HG02943 (cell line): ENCODE data around the gene CIITA.
"Not testable (repeated sequence)": the region's sequence is repeated elsewhere in the genome, so short reads cannot be mapped to it uniquely, and the experiment has no call there.

Source experiments
- ATAC-seq: cut with Tn5 transposase; IDR thresholded peaks from one replicate; pipeline ENCODE4 v1.9.1; 2021; ENCODE audit warnings: mild to moderate bottlenecking, low read depth, moderate library complexity; ENCODE audit not compliant: unreplicated experiment

Gene CIITA, protein sequence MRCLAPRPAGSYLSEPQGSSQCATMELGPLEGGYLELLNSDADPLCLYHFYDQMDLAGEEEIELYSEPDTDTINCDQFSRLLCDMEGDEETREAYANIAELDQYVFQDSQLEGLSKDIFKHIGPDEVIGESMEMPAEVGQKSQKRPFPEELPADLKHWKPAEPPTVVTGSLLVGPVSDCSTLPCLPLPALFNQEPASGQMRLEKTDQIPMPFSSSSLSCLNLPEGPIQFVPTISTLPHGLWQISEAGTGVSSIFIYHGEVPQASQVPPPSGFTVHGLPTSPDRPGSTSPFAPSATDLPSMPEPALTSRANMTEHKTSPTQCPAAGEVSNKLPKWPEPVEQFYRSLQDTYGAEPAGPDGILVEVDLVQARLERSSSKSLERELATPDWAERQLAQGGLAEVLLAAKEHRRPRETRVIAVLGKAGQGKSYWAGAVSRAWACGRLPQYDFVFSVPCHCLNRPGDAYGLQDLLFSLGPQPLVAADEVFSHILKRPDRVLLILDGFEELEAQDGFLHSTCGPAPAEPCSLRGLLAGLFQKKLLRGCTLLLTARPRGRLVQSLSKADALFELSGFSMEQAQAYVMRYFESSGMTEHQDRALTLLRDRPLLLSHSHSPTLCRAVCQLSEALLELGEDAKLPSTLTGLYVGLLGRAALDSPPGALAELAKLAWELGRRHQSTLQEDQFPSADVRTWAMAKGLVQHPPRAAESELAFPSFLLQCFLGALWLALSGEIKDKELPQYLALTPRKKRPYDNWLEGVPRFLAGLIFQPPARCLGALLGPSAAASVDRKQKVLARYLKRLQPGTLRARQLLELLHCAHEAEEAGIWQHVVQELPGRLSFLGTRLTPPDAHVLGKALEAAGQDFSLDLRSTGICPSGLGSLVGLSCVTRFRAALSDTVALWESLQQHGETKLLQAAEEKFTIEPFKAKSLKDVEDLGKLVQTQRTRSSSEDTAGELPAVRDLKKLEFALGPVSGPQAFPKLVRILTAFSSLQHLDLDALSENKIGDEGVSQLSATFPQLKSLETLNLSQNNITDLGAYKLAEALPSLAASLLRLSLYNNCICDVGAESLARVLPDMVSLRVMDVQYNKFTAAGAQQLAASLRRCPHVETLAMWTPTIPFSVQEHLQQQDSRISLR

DNA sequence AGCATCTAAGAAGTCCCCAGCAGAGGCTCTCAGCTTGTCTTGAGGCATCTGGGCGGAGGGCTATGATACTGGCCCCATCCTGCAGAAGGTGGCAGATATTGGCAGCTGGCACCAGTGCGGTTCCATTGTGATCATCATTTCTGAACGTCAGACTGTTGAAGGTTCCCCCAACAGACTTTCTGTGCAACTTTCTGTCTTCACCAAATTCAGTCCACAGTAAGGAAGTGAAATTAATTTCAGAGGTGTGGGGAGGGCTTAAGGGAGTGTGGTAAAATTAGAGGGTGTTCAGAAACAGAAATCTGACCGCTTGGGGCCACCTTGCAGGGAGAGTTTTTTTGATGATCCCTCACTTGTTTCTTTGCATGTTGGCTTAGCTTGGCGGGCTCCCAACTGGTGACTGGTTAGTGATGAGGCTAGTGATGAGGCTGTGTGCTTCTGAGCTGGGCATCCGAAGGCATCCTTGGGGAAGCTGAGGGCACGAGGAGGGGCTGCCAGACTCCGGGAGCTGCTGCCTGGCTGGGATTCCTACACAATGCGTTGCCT, at the start of gene CIITA:
CIITA (plus strand) TSS at position 404 of the 543 bp plus-strand sequence; CDS start at position 533, 129 bp downstream.
- ATAC-seq, result peak; percentile 51

DNA sequence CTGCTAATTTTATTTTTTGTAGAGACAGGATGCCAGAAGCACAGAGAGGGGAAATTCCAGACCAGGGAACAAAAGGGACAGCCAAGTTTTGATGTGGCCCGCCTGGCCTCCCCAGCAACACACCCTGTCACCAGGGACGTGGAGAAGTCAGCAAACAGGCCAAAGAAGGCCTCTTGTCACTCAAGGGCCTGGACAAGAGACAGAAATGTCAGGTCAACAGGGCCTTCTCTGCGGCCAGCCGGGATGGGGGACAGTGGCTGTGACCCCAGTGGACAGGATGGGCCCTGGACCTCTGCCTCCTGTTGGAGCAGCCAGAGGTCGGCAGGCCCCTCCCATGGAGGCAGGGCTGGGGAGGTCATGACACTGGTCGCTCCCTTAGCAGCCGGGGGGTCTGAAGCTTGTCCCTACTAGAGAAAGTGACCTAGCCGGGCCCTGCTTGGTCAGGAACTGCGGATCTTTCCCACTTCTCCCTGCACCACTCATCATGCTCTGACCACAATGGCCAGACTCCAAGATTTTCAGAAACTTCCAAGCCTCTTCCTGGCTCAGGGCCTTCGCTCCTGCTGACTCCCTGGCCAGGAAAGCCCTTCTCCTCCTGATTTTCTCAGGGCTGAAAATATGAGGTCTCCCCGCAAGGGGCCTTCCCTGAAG, 49.2 kb upstream of the CIITA start:
- ATAC-seq, result no peak

DNA sequence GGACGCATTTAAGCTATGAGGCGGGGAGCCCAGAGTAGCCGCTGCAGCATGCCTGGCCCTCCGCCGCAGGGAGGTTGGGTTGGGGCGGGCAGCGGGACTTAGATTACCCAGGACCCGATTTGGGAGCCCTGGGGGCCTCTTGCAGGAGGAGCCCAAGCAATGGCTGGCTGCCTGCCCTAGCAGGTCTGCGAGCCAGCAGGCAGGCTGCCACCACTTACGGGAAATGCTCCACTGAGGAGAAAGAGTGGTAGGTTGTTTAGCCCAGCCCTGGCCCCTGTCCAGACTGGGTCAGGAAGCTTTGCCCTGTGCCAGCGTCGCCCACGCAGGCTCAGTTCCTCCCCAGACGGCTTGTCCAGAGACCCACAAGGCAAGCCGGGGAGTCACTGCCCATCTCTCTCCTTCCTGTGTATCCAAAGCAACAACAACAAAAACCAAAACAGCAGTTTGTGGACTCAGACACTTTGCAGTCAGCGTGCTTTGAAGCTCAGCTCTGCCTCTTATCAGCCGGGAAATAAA, 48.1 kb upstream of the CIITA start:
- ATAC-seq, result no peak

DNA sequence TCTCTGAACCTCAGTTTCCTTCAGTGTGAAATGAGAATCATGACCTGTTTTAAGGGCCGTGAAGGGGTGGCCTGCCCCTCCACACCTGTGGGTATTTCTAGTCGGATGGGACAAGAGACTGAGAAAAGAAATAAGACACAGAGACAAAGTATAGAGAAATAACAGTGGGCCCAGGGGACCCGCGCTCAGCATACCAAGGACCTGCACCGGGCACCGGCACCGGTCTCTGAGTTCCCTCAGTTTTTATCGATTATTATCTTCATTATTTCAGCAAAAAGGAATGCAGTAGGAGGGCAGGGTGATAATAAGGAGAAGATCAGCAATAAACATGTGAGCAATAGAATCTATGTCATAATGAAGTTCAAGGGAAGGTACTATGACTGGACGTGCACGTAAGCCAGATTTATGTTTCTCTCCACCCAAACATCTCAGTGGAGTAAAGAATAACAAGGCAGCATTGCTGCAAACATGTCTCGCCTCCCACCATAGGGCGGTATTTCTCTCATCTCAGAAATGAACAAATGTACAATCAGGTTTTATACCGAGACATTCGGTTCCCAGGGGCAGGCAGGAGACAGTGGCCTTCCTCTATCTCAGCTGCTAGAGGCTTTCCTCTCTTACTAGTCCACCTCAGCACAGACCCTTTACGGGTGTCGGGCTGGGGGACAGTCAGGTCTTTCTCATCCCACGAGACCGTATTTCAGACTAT, 47.5 kb upstream of the CIITA start:
- not testable (repeated sequence) for ATAC-seq

DNA sequence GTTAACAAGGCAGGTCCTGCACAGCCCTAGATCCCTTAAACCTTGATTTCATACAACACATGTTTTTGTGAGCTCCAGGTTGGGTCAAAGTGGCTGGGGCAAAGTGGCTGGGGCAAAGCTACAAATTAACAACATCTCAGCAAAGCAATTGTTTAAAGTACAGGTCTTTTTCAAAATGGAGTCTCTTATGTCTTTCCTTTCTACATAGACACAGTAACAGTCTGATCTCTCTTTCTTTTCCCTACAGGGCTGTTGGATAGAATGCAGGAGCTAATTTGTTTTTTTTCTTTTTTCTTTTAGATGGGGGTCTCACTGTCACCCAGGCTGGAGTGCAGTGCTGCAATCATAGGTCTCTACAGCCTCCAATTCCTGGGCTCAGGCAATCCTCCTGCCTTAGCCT, 46.8 kb upstream of the CIITA start:
- ATAC-seq, result not testable (repeated sequence)

DNA sequence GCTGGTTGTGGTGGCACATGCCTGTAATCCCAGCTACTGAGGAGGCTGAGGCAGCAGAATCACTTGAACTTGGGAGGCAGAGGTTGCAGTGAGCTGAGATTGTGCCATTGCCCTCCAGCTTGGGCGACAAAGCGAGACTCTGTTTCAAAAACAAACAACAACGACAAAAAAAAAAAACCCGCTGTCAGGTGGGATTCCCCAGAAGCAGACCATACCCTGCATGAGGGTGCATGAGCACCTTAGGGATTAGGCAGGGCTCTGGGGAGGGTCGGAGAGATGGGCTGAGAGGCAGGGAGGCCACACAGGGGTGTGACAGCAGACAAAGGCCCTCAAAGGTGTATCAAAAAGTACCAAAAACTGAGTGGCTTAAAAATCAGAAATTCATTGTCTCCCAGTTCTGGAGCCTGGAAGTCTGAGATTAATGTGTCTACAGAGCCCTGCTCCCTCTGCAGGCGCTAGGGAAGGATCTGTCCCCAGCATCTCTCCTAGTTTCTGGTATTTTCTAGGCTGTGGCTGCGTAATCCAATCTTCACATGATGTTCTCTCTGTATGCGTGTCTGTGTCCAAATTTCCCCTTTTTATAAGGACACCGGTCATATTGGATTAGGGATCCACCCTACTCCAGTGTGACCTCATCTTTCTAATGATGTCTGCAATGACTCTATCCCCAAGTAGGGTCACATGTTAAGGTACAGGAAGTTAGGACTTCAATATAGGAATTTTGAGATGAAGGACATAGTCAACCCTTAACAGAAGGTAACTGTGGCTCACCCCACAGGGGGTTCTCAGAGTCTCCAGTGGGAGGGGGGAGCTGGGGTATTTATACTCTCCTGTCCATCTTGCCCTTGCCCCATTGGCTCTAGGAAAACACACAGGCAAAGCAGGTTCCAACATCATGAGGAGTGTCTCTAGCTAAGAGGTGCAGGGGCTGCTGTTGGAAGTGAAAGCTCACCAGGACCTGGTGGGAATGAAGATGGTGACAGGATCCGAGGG, 44.8 kb upstream of the CIITA start:
- no peak for ATAC-seq

DNA sequence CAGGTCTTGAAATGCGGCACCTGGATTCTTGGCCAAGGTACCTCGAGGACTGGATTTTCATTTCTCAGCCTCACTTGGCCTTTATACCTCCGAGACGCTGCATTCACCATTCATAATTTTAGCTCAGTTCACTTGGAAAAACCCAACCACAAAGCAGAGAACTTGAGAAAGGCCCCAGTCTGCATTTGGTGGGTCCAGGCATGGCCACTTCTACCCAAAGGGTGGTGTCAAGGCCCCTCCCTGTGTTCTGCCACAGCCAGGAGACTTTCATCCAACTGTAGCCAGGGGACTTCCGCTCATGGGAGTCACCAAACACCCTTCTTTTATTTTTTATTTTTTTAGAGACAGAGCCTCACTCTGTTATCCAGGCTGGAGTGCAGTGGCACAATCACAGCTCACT, 43.7 kb upstream of the CIITA start:
- ATAC-seq, result no peak

DNA sequence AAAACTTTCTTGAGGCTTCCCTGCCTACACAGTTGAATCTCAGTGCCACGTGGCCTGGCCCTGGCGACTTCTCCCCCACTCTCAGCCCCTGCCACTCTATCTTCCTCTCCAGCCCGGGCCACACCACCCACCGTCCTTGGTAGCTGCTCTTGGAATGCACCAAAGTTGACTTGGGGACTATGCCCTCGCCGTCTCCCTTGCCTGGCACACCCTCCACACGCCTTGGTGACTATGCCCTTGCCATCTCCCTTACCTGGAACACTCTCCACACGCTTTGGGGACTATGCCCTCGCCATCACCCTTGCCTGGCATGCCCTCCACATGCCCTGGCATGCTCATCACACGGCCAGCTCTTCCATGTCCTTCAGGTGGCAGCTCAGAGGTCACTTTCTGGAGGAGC, 42.9 kb upstream of the CIITA start:
- ATAC-seq, result no peak

DNA sequence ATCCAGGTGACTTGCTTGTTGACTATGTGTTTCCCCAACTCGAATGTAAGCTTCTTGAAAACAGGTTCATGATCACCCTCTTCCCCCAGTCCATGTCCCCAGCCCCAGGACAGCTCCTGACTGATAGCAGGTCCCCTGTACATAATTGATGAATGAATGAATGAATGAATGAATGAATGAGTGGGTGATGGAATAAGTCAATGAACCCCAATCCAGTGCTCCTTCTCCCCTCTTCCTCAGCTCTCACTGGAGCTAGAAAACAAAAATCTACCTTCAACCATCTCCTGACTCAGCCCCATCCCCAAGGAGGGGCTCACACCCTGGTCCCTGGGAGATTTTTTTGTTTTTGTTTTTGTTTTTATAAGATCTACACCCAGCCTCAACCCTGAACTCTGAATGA, 42.2 kb upstream of the CIITA start:
- ATAC-seq, result no peak

DNA sequence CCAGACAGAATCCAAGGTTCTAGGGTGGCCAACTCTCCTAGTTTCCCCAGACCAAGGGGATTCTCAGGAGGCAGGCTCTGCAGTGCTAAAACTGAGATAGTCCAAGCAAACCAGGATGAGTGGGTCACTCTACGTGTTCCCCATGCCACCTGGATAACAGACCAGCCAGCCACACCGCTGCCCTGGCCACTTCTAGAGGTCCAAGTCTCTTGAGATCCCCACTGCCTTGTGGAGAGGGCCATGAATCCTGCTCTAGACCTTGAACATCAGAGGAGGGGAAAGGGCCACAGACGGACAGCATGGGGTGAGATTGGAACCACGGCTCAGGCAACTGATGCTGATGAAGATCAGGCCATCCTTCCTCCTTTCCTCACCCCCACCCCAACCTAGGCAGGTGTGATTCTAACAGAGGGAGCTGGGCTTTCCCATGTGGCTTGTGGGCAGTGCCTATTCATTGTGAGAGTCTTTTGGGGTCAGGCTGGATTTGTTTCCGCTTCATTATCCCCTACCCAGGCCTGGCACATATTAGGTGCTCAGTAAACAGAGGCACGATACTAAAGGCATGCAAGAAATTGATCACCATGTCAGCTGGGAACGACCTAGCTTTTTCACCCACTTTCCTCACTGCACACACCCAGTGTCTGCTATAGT, 41.6 kb upstream of the CIITA start:
- ATAC-seq, result no peak

DNA sequence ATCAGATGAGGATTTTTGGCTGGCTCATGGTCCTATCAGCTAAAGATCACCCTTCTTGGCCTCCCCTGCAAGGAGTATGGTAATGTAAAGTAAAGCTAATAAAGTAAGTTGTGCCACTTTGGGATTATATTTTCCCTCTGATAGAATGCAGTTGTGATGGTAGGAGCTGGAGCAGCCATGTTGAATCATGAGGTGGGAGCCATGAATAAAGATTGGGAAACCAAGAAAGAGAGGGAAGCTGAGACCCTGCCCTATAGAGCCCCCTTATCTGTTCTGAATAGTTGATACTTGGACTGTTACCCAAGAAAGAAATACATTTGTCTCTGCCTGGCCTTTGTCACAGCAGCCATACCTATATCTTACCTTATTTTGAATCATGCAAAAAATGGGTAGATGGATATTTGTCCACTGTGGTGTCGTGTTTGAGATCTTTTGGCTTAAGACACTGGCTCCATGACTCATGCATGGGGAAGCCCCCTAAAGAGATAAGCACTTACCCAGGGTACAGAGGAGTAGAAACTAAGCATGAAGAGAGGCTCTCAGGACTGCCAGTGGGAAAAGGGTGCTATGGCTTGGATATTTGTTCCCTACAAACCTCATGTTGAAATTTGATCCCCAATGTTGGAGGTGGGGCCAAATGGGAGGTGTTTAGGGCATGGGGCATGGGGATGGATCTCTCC, 40.7 kb upstream of the CIITA start:
- ATAC-seq, result no peak

DNA sequence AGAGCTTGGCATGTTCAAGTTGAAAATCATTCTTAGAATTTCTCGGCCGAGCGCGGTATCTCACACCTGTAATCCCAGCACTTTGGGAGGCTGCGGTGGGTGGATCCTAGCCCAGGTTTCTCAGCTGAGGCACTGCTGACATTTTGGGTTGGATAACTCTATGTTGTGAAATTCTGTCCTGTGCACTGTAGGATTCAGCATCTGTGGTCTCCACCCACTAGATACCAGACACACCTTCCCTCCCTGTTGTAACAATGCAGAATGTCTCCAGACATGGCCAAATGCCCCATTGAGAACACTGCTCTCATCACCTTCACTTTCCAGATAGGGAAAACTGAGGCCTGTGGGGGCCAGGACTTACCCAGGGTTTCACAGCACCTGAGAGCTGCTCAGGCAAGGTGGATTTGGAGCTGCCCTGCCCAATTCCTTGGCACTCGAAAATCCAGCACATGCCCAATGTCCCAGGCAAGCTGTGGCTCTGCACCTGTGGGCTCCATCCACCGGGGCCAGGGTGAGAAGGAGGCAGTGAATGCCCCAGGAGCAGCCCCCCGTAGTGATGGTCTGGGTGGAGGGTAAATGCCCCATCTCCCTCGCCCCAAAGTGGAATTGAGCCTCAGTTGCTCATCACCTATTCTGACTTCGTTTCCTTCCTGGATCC, 38.3 kb upstream of the CIITA start:
- no peak for ATAC-seq

DNA sequence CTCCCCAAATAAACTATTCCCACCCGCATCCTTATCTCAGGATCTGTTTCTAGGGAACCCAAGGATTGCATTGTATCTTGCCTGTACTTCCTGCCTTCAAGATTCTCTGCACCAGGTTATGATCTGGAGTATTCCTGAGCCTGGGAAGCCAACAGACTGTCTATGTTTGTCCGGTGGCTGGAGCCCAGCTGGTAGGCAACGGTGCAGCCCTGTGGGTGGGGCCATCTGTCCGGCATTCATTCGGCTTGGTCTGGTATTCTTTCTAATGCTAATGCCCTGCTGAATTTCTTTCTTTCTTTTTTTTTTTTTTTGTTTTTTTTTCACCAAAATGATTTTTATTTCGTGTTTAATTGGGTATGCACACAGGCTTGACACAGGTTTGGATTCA, 37.7 kb upstream of the CIITA start:
- no peak for ATAC-seq

DNA sequence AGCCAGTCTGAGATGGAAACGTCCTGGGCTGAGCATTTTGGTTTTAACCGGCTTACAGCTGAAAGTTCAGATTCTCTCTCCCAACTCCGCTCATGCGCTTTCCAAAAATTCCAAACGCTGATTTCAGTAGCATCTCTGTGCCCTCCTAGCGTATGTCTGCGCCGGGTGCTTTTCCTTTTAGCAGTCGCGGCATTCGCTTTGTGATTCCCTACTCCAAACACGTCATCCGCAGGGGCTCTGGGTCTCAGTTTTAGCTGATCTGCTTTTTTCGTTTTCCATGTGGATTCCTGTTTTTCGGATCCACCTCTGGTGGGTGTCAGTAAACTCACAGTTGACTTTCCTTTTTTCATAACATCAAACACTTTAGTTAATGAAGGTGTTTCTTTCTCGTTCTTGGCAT, 36.3 kb upstream of the CIITA start:
- ATAC-seq, result no peak

DNA sequence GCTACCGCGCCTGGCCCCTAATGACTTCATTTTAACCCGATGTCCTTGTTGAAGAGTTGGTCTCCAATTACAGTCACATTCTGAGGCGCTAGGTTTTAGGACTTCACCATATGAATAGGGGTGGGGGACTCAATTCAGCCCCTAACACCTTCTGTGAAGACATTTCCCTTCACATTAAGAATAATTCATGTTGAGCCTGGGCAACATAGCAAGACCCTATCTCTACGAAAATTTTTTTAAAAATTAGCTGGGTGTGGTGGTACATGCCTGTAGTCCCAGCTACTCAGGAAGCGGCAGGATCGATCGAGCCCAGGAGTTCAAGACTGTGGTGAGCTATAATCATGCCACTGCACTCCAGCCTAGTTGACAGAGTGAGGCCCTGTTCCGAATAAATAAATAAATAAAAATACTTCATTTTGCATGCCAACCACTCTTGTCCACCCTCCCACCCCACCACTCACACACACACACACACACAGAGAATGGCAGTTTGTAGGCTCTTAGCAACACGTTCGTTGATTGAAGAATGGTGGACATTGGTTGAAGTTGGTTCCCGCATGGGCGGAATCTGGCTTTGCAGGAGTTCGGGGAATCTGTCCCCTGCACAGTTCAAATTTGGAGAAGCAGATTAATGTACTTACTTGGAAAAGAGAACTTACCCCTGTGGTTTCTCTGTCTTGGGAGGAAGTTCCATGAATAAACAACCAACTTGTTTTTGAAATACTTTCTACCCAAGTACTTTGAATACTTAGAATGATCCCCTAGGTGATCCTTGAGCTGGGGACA, 30.6 kb upstream of the CIITA start:
- no peak for ATAC-seq

DNA sequence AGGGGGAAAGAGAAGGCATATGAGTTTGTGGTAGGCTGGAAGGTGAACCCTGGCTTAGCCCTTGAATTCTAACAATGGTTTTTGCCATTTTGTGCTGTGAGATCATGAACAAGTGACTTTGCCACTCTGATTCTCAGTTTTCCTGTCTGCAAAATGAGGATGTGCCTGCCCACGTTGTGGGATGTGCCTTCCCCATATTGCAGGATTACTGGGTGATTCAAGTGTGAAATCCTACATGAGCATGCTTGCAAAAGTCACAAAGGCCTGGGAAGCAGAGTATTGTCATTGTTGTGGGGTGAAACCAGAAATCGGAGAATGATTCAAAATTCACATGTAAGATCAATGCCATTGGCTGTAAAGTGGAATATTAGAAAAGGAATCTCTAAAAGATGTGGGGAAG, 29.8 kb upstream of the CIITA start:
- no peak for ATAC-seq
